Pancreas (tissue), 10 donors: Measurements from ENCODE around the gene FAM24A. TPM values are rescaled to one million over a fixed set of nuclear protein-coding genes. Genes with fewer than 3 reads are reported as not detected.

Experiments used
- ATAC-seq, 4 donors: fragments of 200-7000 bp; cut with Tn5 transposase; one replicate each; pipeline versions ENCODE4 v1.8.0 to v1.9.1; 2020; ENCODE audit warnings: mild to moderate bottlenecking in 4 of 4, moderate library complexity in 4 of 4
- DNase-seq, 6 donors: peaks; one replicate each; pipeline ENCODE4 v3.0.0-alpha.2; 2020
- FAIRE-seq: peaks from 2 replicates; lab custom pipeline; 2012; peaks lifted over from hg19 to GRCh38; lab: Jason Lieb, UNC
- H3K27ac ChIP-seq, 4 donors: fragments of 200-600 bp; sonication (generic); 1 replicate in 3 of 4; 2 replicates in 1 of 4; pipeline versions ENCODE4 v1.5.0 to v1.8.0; 2020
- H3K27me3 ChIP-seq, 4 donors: fragments of 200-600 bp; one replicate each; pipeline ENCODE4 v1.8.0; 2021
- H3K36me3 ChIP-seq, 3 donors: fragments of 200-600 bp; sonication (generic) in 1 of 3; one replicate each; pipeline versions ENCODE4 v1.5.0 to v1.8.0; 2020 to 2021
- H3K4me1 ChIP-seq, 3 donors: fragments of 200-600 bp; one replicate each; pipeline ENCODE4 v1.8.0; 2021
- H3K4me3 ChIP-seq, 4 donors: fragments of 200-600 bp; sonication (generic) in 2 of 4; one replicate each; pipeline versions ENCODE4 v1.5.0 to v1.8.0; 2020 to 2021
- H3K9me3 ChIP-seq, 4 donors: fragments of 200-600 bp; one replicate each; pipeline ENCODE4 v1.8.0; 2021
- CTCF ChIP-seq, 4 donors: fragments of 200-600 bp; sonication (generic) in 3 of 4; IDR thresholded peaks; one replicate each; pipeline versions ENCODE4 v1.5.0 to v1.8.0; 2021; ENCODE audit warnings: antibody characterized with exemption in 4 of 4
- WGBS, 2 donors: extraction: QIAGEN DNeasy Blood & Tissue Kit; methylation state at CpG; one replicate each; pipeline ENCODE4 v1.1.7; 2013; 5-methylcytosine and 5-hydroxymethylcytosine counted together
- intact Hi-C, 3 donors: fragments of 100-400 bp; cut with DNase I; formaldehyde crosslinking; loops; one replicate each; pipeline versions ENCODE4 v1.11.1 to v1.14.2; 2022
- polyA plus RNA-seq, 2 donors: library from polyadenylated mRNA; stranded (reverse); fragments of 200-250 nt; gene quantifications; one replicate each; pipeline ENCODE4 v1.2.3, GENCODE V29; 2013
- total RNA-seq, 6 donors: library from RNA; stranded (reverse); fragmentation: NEBNext Ultra II Directional in 4 of 6; extraction: Animal tissue kit (Norgen Biotek cat#: 25700) in 4 of 6; gene quantifications; one replicate each; pipeline versions ENCODE4 v1.2.1 to v1.2.4, GENCODE V29; 2021 to 2023
- donor health status: healthy with polysubstance abuse.
- donor health status: DM: no; HTN: no; CAD: no; lungs with moderate emphysema.
- donor health status: DM: no; HTN: no; CAD: no.
- donor health status: control.
- donor health status: control.
- donor health status: Bipolar disorder and iron deficiency.
- donor health status: DM: yes; HTN: yes; CAD: no.
- donor health status: DM: no; HTN: no; CAD: no.
- donor health status: DM: no; HTN: no; CAD: no.
- donor health status: DM: yes; HTN: yes; CAD: no.

FAM24A gene
- total and polyA plus RNA-seq, 8 donors, result not detected

GRCh38 chr10:122949296-122949695 lies 38.9 kb downstream of the FAM24A start:
- TF ChIP-seq CTCF (IDR thresholded peaks at IDR 0.05), result no peak
- H3K27me3 ChIP-seq, result no peaks in the 10 kb centered on the region
- 97% methylated on average over 3 of the region's 3 CpGs for WGBS, 2 donors
- H3K9me3 ChIP-seq, result no peaks in the 10 kb centered on the region
- DNase-seq (no peak), FAIRE-seq (no peak), ATAC-seq (no peak)
- no peak overlapping the region for H3K27ac ChIP-seq
- H3K4me3 ChIP-seq, result no peak overlapping the region
- no peaks in the 10 kb centered on the region for H3K36me3 ChIP-seq
- intact Hi-C loops, result no loop called here
- peaks cover 3 to 18% (median 9%) of the 10 kb centered on the region in 3 donors for H3K4me1 ChIP-seq

- no peak for TF ChIP-seq CTCF (IDR thresholded peaks at IDR 0.05)
- no peaks in the 10 kb centered on the region for H3K9me3 ChIP-seq
- intact Hi-C loops, result no loop called here
- H3K4me1 ChIP-seq, result peaks cover 3 to 18% (median 9%) of the 10 kb centered on the region in 3 donors
- FAIRE-seq (no peak), DNase-seq (peak; percentile 96 to 100 (median 98)), ATAC-seq (peak; percentile 97 to 99 (median 99))
- 5% methylated on average over 77 of the region's 77 CpGs for WGBS, 2 donors
- H3K27me3 ChIP-seq, result no peaks in the 10 kb centered on the region
- peak within 1 kb of the TSS in 3 of 4 donors; percentile 10 to 53 (median 51) for H3K27ac ChIP-seq
- peak within 1 kb of the TSS; percentile 58 to 85 (median 72) for H3K4me3 ChIP-seq
- H3K36me3 ChIP-seq, result no peaks in the 10 kb centered on the region
These were observed 43.7 kb downstream of the FAM24A start, which contains the start of gene C10orf88 for GRCh38 chr10:122953902-122954730. Gene C10orf88, minus strand, starts transcription at chr10:122954227. Its CDS starts 49 bp downstream, at chr10:122954178.

GRCh38 chr10:122954731-122955050 lies 44.3 kb downstream of the FAM24A start:
- FAIRE-seq (no peak), DNase-seq (peak in 2 of 6 donors; percentile 25 to 43), ATAC-seq (no peak)
- intact Hi-C loops, result no loop called here
- Histone ChIP-seq H3K36me3 (no peaks in the 10 kb centered on the region), H3K4me1 (peaks cover 3 to 18% (median 9%) of the 10 kb centered on the region in 3 donors), H3K27ac (no peak overlapping the region), H3K27me3 (no peaks in the 10 kb centered on the region), H3K9me3 (no peaks in the 10 kb centered on the region), H3K4me3 (peak overlapping the region in 2 of 4 donors; percentile 78 to 85)
- 66 to 67% methylated on average over 13 of the region's 13 CpGs for WGBS, 2 donors
- TF ChIP-seq CTCF (IDR thresholded peaks at IDR 0.05), result no peak

GRCh38 chr10:122955892-122956291 lies 45.5 kb downstream of the FAM24A start:
- DNase-seq, result no peak
- 89 to 90% methylated on average over 1 of the region's 1 CpG for WGBS, 2 donors
- H3K27me3 ChIP-seq, result no peaks in the 10 kb centered on the region
- no peak for TF ChIP-seq CTCF (IDR thresholded peaks at IDR 0.05)
- H3K27ac ChIP-seq, result no peak overlapping the region
- no peak for ATAC-seq
- no peaks in the 10 kb centered on the region for H3K9me3 ChIP-seq
- FAIRE-seq, result no peak
- no peak overlapping the region for H3K4me3 ChIP-seq
- H3K36me3 ChIP-seq, result no peaks in the 10 kb centered on the region
- peaks cover 3 to 18% (median 9%) of the 10 kb centered on the region in 3 donors for H3K4me1 ChIP-seq
- intact Hi-C loops, result no loop called here

- Histone ChIP-seq H3K4me3 (no peak overlapping the region), H3K4me1 (peaks cover 0 to 10% (median 4%) of the 10 kb centered on the region in 3 donors), H3K9me3 (no peaks in the 10 kb centered on the region), H3K27me3 (no peaks in the 10 kb centered on the region), H3K27ac (no peak overlapping the region), H3K36me3 (no peaks in the 10 kb centered on the region)
- intact Hi-C loops, result no loop called here
- no peak for DNase-seq
- TF ChIP-seq CTCF (IDR thresholded peaks at IDR 0.05), result no peak
- 63 to 69% methylated on average over 5 of the region's 5 CpGs for WGBS, 2 donors
- no peak for ATAC-seq
- FAIRE-seq, result no peak
These were observed 47.1 kb downstream of the FAM24A start for GRCh38 chr10:122957474-122957873.
